K562 (cell line): ENCODE data around the gene PTCH1. TPM values are rescaled to one million over a fixed set of nuclear protein-coding genes. Genes with fewer than 3 reads are reported as not detected.

Source experiments
- ATAC-seq: fragments of 200-7000 bp; cut with Tn5 transposase; 3 replicates; pipeline ENCODE4 v1.9.1; 2020; ENCODE audit warnings: moderate library complexity
- BruUV-seq: library from RNA; stranded (reverse); fragments of 400-500 nt; replicated peaks from 2 replicates; lab custom pipeline; 2021; lab: Mats Ljungman, UMichigan
- CTCF ChIA-PET: fragments of 300-600 bp; formaldehyde crosslinking; extraction: SDS; loops from one replicate; lab custom pipeline; 2021; ENCODE audit warnings: low intra/inter-chr PET ratio; lab: Yijun Ruan, JAX
- POLR2A ChIA-PET: fragments of 300-600, 350-650 bp; sonication (Branson Sonifier 250); formaldehyde crosslinking; extraction: SDS; loops from one replicate; lab custom pipeline; 2021; ENCODE audit warnings: antibody characterized with exemption, inconsistent platforms; lab: Yijun Ruan, JAX
- DNase-seq, 4 experiments: peaks; one replicate each; pipeline versions ENCODE4 v3.0.0 to v3.0.0-alpha.2; 2011 to 2018; ENCODE audit warnings: low spot score in 3 of 4, mixed read lengths in 3 of 4; ENCODE audit errors: extremely low read depth in 1 of 4
- FAIRE-seq: peaks from 2 replicates; lab custom pipeline; 2011; peaks lifted over from hg19 to GRCh38; lab: Jason Lieb, UNC
- H2AFZ ChIP-seq: 2 replicates; pipeline ENCODE4 v1.6.0; 2011; ENCODE audit warnings: low read depth, low read length, control low read depth, inconsistent platforms
- H3K27ac ChIP-seq: fragments of 200-600 bp; 3 replicates; pipeline ENCODE4 v1.8.0; 2011; ENCODE audit warnings: low read depth, mild to moderate bottlenecking, control low read depth, inconsistent platforms, low read length, moderate library complexity, mixed read lengths; ENCODE audit errors: extremely low read depth
- H3K27me3 ChIP-seq, 2 experiments: fragments of 300-600 bp in 1 of 2; 2 replicates in 1 of 2; 3 replicates in 1 of 2; pipeline versions ENCODE4 v1.6.0 to v1.8.0; 2011; ENCODE audit warnings: inconsistent platforms in 2 of 2, low read length in 2 of 2, mild to moderate bottlenecking in 1 of 2, mixed read lengths in 1 of 2, moderate library complexity in 1 of 2; ENCODE audit not compliant: control insufficient read depth in 2 of 2, insufficient read depth in 2 of 2
- H3K36me3 ChIP-seq: fragments of 300-600 bp; 3 replicates; pipeline ENCODE4 v1.8.0; 2011; ENCODE audit warnings: mild to moderate bottlenecking, low read length, inconsistent platforms; ENCODE audit not compliant: control insufficient read depth, insufficient read depth
- H3K4me1 ChIP-seq, 2 experiments: fragments of 200-600 bp in 1 of 2; replicated peaks in 1 of 2; 2 replicates in 1 of 2; 3 replicates in 1 of 2; pipeline versions ENCODE4 v1.5.1 to v1.8.0; 2011; ENCODE audit warnings: inconsistent platforms in 2 of 2, low read length in 2 of 2, mild to moderate bottlenecking in 1 of 2, mixed read lengths in 1 of 2, moderate library complexity in 1 of 2; ENCODE audit not compliant: control insufficient read depth in 2 of 2, insufficient read depth in 2 of 2
- H3K4me2 ChIP-seq: 2 replicates; pipeline ENCODE4 v1.6.1; 2011; ENCODE audit warnings: low read length, control low read depth, inconsistent platforms, mixed read lengths; ENCODE audit not compliant: insufficient read depth
- H3K4me3 ChIP-seq: fragments of 200-600 bp; sonication (generic), shearing (Covaris generic); 2 replicates; pipeline ENCODE4 v1.5.1; 2016; ENCODE audit warnings: control low read depth, inconsistent platforms
- H3K79me2 ChIP-seq: fragments of 200-600 bp; 3 replicates; pipeline ENCODE4 v1.8.0; 2011; ENCODE audit warnings: low read length, inconsistent platforms; ENCODE audit not compliant: control insufficient read depth, insufficient read depth
- H3K9ac ChIP-seq, 2 experiments: 2 replicates each; pipeline versions ENCODE4 v1.6.0 to v1.6.1; 2011; ENCODE audit warnings: low read depth in 2 of 2, low read length in 2 of 2, control low read depth in 1 of 2, inconsistent platforms in 1 of 2, mild to moderate bottlenecking in 1 of 2, mixed read lengths in 1 of 2; ENCODE audit not compliant: insufficient read depth in 1 of 2
- H3K9me1 ChIP-seq: one replicate; pipeline ENCODE4 v1.6.0; 2011; ENCODE audit warnings: inconsistent platforms, mild to moderate bottlenecking, low read length, moderate library complexity; ENCODE audit not compliant: control insufficient read depth, insufficient read depth
- H3K9me3 ChIP-seq: replicated peaks from 2 replicates; pipeline ENCODE4 v1.5.1; 2011; ENCODE audit warnings: low read depth, low read length, inconsistent platforms; ENCODE audit not compliant: control insufficient read depth, insufficient read depth
- H4K20me1 ChIP-seq: replicated peaks from 2 replicates; pipeline ENCODE4 v1.6.1; 2011; ENCODE audit warnings: low read length, inconsistent platforms, mixed read lengths; ENCODE audit not compliant: control insufficient read depth, insufficient read depth
- BRD9 ChIP-seq: fragments of 450-650 bp; IDR thresholded peaks from 2 replicates; pipeline ENCODE4 v1.6.1; 2018; ENCODE audit warnings: low read depth; ENCODE audit not compliant: partially characterized antibody
- CHAMP1 ChIP-seq: fragments of 450-650 bp; IDR thresholded peaks from 2 replicates; pipeline ENCODE4 v1.6.1; 2016; ENCODE audit warnings: mild to moderate bottlenecking
- GTF2F1 ChIP-seq: IDR thresholded peaks from 2 replicates; pipeline ENCODE4 v1.6.1; 2011; ENCODE audit warnings: low read depth, low read length, improper control_type of control experiment
- HLTF ChIP-seq: fragments of 450-650 bp; IDR thresholded peaks from 2 replicates; pipeline ENCODE4 v1.6.1; 2016
- MAFF ChIP-seq: IDR thresholded peaks from 2 replicates; pipeline ENCODE4 v1.6.1; 2012; ENCODE audit warnings: low read length, improper control_type of control experiment
- POLR3A ChIP-seq: IDR thresholded peaks from 2 replicates; pipeline ENCODE4 v1.6.1; 2011; ENCODE audit warnings: borderline replicate concordance, mild to moderate bottlenecking, moderate library complexity; ENCODE audit not compliant: insufficient read length, insufficient read depth; ENCODE audit errors: extremely low read depth
- STAT5A ChIP-seq: IDR thresholded peaks from 2 replicates; pipeline ENCODE4 v1.6.1; 2012; ENCODE audit warnings: low read length, inconsistent platforms, borderline replicate concordance
- WHSC1 ChIP-seq: IDR thresholded peaks from one replicate; pipeline ENCODE4 v1.6.1; 2012; ENCODE audit warnings: low read length, control low read depth, inconsistent platforms
- ZBTB1 ChIP-seq: sonication (generic); formaldehyde crosslinking; IDR thresholded peaks from 2 replicates; pipeline ENCODE4 v1.8.1; 2023; ENCODE audit warnings: missing genetic modification reagents, low read depth, mild to moderate bottlenecking, borderline replicate concordance
- WGBS: fragments of 100-300 bp; shearing (Covaris generic); methylation state at CpG from one replicate; pipeline ENCODE4 v1.1.6; 2016; ENCODE audit warnings: low coverage, mixed read lengths; ENCODE audit not compliant: insufficient coverage; ENCODE audit errors: missing lambda C conversion rate; 5-methylcytosine and 5-hydroxymethylcytosine counted together
- in situ Hi-C: fragments of 300-500 bp; cut with MboI; formaldehyde crosslinking; loops from 4 replicates; pipeline ENCODE4 v1.15.0; 2018; ENCODE audit warnings: inconsistent platforms, mixed read lengths
- intact Hi-C: fragments of 100-400 bp; cut with micrococcal nuclease; formaldehyde crosslinking; loops from 2 replicates; pipeline ENCODE4 v1.14.2; 2022
- polyA plus RNA-seq, 8 experiments: library from polyadenylated mRNA; depleted of rRNA in 4 of 8; stranded (reverse) in 5 of 8; unstranded in 3 of 8; fragments of >200 nt; fragmentation: Nextera tagmentation in 2 of 8; fragmentation: Illumina TruSeq in 1 of 8; extraction: Ambion mirVana in 2 of 8; extraction: Trizol in 1 of 8; gene quantifications; 2 replicates each; pipeline versions ENCODE4 v1.2.1 to v1.2.3, GENCODE V29; 2011 to 2014; ENCODE audit warnings: inconsistent platforms in 1 of 8, missing spikeins in 1 of 8
- total RNA-seq, 7 experiments: library from RNA; depleted of rRNA in 6 of 7; stranded (reverse); fragments of >200 nt in 6 of 7; fragmentation: Illumina TruSeq in 2 of 7; extraction: Trizol in 2 of 7; gene quantifications; 2 replicates each; pipeline versions ENCODE4 v1.2.1 to v1.2.3, GENCODE V29; 2011 to 2021; ENCODE audit warnings: low replicate concordance in 1 of 7
- TF ChIP-seq, protein P1 (sequence below), 3 experiments: IDR thresholded peaks in 2 of 3; conservative IDR thresholded peaks in 1 of 3; 2 replicates each; pipeline ENCODE4 v1.5.1; 2011 to 2012; ENCODE audit warnings: low read length in 3 of 3, mild to moderate bottlenecking in 3 of 3, control low read depth in 2 of 3, improper control_type of control experiment in 1 of 3, inconsistent platforms in 1 of 3, low read depth in 1 of 3, mixed read lengths in 1 of 3, moderate library complexity in 1 of 3; ENCODE audit not compliant: insufficient read depth in 2 of 3
- TF ChIP-seq, protein P2 (sequence below), 2 experiments: fragments of 450-650 bp in 1 of 2; sonication (generic) in 1 of 2; formaldehyde crosslinking in 1 of 2; IDR thresholded peaks in 1 of 2; conservative IDR thresholded peaks in 1 of 2; 2 replicates each; pipeline versions ENCODE4 v1.6.1 to v1.8.1; 2016 to 2023; ENCODE audit warnings: mild to moderate bottlenecking in 2 of 2, moderate library complexity in 2 of 2, inconsistent platforms in 1 of 2, missing genetic modification reagents in 1 of 2

The PTCH1 gene
- total and polyA plus RNA-seq, 9 of the 15 experiments (the other 6 are each of a cell fraction or from before 2014, with no cell fraction given), result 0.70 to 9.9 (median 3.8) TPM

- no peak for TF ChIP-seq CHAMP1
- TF ChIP-seq, all 486 proteins: peak for 0
Measured at GRCh38 chr9:95496687-95497086, 20.1 kb downstream of the PTCH1 start (continued).

DNA sequence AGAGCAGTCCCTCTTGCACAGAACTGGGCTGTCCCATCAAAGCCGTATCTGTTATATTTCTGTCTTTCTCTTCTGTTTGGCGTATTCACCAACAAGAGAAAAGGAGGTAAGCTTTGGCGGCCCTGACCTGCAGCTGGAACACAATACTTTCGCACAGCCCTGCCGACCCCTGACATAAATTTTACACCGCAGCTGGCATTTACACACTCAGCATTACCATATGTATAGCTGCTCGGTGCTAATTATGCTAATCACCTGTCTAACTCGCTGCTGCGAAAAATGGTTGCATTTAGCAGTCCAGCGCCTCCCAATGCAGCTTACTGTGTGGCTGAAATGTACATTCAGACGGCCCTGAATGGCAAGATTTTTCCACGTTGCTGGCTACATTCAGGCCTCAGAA lies 20.8 kb downstream of the PTCH1 start:
- in situ Hi-C loops, result no loop called here
- no TSS peak for BruUV-seq
- no peak overlapping the region for H3K9ac ChIP-seq
- H3K9me1 ChIP-seq, result peaks cover 4% of the 10 kb centered on the region
- ATAC-seq (no peak), FAIRE-seq (no peak), DNase-seq (no peak)
- no peaks in the 10 kb centered on the region for H3K27me3 ChIP-seq
- H3K36me3 ChIP-seq, result no peaks in the 10 kb centered on the region
- H3K9me3 ChIP-seq, result no peaks in the 10 kb centered on the region
- H3K4me3 ChIP-seq, result no peak overlapping the region
- 70% methylated on average over 12 of the region's 12 CpGs for WGBS
- intact Hi-C loops, result no loop called here
- ChIA-PET CTCF (no interaction called here), POLR2A (no interaction called here)
- no peak overlapping the region for H3K27ac ChIP-seq
- peaks cover 5 to 14% of the 10 kb centered on the region in 2 experiments; a peak in 3 of 5 replicates for H3K4me1 ChIP-seq
- no peak overlapping the region for H2AFZ ChIP-seq
- H3K4me2 ChIP-seq, result no peak overlapping the region
- peaks cover 11% of the 10 kb centered on the region; the same call in 1 of the 2 replicates for H4K20me1 ChIP-seq
- H3K79me2 ChIP-seq, result no peaks in the 10 kb centered on the region; the same call in 2 of the 3 replicates
- no peak for TF ChIP-seq POLR3A
- no peak for TF ChIP-seq BRD9
- TF ChIP-seq, protein P1, sequence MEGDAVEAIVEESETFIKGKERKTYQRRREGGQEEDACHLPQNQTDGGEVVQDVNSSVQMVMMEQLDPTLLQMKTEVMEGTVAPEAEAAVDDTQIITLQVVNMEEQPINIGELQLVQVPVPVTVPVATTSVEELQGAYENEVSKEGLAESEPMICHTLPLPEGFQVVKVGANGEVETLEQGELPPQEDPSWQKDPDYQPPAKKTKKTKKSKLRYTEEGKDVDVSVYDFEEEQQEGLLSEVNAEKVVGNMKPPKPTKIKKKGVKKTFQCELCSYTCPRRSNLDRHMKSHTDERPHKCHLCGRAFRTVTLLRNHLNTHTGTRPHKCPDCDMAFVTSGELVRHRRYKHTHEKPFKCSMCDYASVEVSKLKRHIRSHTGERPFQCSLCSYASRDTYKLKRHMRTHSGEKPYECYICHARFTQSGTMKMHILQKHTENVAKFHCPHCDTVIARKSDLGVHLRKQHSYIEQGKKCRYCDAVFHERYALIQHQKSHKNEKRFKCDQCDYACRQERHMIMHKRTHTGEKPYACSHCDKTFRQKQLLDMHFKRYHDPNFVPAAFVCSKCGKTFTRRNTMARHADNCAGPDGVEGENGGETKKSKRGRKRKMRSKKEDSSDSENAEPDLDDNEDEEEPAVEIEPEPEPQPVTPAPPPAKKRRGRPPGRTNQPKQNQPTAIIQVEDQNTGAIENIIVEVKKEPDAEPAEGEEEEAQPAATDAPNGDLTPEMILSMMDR (IDR thresholded peaks at IDR 0.05 in 2 of 3, conservative IDR thresholded peaks at IDR 0.05 in 1 of 3; ENCODE audit: insufficient read depth in 2 of 3, low read depth in 1 of 3, low read length in 3 of 3), result no peak
- TF ChIP-seq WHSC1, result no peak
- no peak for TF ChIP-seq STAT5A
- TF ChIP-seq MAFF, result no peak
- TF ChIP-seq ZBTB1 (CRISPR knock-in tag), result no peak
- no peak for TF ChIP-seq GTF2F1
- no peak for TF ChIP-seq HLTF
- TF ChIP-seq, protein P2, sequence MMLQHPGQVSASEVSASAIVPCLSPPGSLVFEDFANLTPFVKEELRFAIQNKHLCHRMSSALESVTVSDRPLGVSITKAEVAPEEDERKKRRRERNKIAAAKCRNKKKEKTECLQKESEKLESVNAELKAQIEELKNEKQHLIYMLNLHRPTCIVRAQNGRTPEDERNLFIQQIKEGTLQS (IDR thresholded peaks at IDR 0.05), result no peak
- TF ChIP-seq, protein P2 (CRISPR knock-in tag; conservative IDR thresholded peaks at IDR 0.05), result no peak
